NAMALWA (cell line): ENCODE measurements around the gene REEP3.
"Not testable (repeated sequence)": the region's sequence is repeated elsewhere in the genome, so short reads cannot be mapped to it uniquely, and the experiment has no call there.

Source experiments
- DNase-seq: peaks from one replicate; pipeline ENCODE4 v3.0.0-alpha.2; 2015; ENCODE audit warnings: low spot score

Gene REEP3

GRCh38 chr10:63630085-63630930, 109.1 kb downstream of the REEP3 start:
- peak; percentile 94 for DNase-seq

- no peak for DNase-seq
Observed at GRCh38 chr10:63630931-63631680, 109.9 kb downstream of the REEP3 start.

- no peak for DNase-seq
Observed at GRCh38 chr10:63631991-63632390, 110.8 kb downstream of the REEP3 start.

- DNase-seq = peak; percentile 18
Observed at GRCh38 chr10:63633677-63634487, 112.7 kb downstream of the REEP3 start.

GRCh38 chr10:63634488-63635065, 113.4 kb downstream of the REEP3 start:
- no peak for DNase-seq

GRCh38 chr10:63636812-63637211, 115.6 kb downstream of the REEP3 start:
- DNase-seq = no peak

GRCh38 chr10:63637901-63638327, 116.7 kb downstream of the REEP3 start:
- DNase-seq = no peak

GRCh38 chr10:63641366-63641765, 120.2 kb downstream of the REEP3 start:
- no peak for DNase-seq

- DNase-seq = no peak
Observed at GRCh38 chr10:63641799-63642198, 120.6 kb downstream of the REEP3 start.

- no peak for DNase-seq
Observed at GRCh38 chr10:63642808-63643207, 121.6 kb downstream of the REEP3 start.

- DNase-seq = no peak
Observed at GRCh38 chr10:63644418-63645142, 123.4 kb downstream of the REEP3 start.

GRCh38 chr10:63645195-63645594, 124.0 kb downstream of the REEP3 start:
- DNase-seq = no peak

- no peak for DNase-seq
Observed at GRCh38 chr10:63646491-63646890, 125.3 kb downstream of the REEP3 start.

- DNase-seq = no peak
Observed at GRCh38 chr10:63651864-63652263, 130.7 kb downstream of the REEP3 start.

GRCh38 chr10:63653747-63654146, 132.5 kb downstream of the REEP3 start:
- no peak for DNase-seq

GRCh38 chr10:63657761-63658160, 136.6 kb downstream of the REEP3 start:
- DNase-seq = no peak

GRCh38 chr10:63660941-63661340, 139.7 kb downstream of the REEP3 start:
- not testable (repeated sequence) for DNase-seq

GRCh38 chr10:63661347-63661746, 140.1 kb downstream of the REEP3 start:
- DNase-seq = no peak

GRCh38 chr10:63664341-63664885, 143.2 kb downstream of the REEP3 start:
- DNase-seq = no peak

- DNase-seq = not testable (repeated sequence)
Observed at GRCh38 chr10:63665006-63665580, 143.9 kb downstream of the REEP3 start.
